MM.1S (cell line): Measurements from ENCODE around the gene SLC35F1.

Source experiments
- EZH2 ChIP-seq: fragments of 300-600 bp; sonication (generic); optimal IDR thresholded peaks from 2 replicates; pipeline ENCODE3; 2017; ENCODE audit warnings: low read depth, mild to moderate bottlenecking, antibody characterized with exemption, low read length, mixed read lengths
- EZH2phosphoT487 ChIP-seq: fragments of 300-600 bp; sonication (generic); IDR thresholded peaks from 2 replicates; pipeline ENCODE4 v1.6.1; 2018; ENCODE audit warnings: antibody characterized with exemption, low read length
- TF ChIP-seq, protein P1 (sequence below): fragments of 300-600 bp; sonication (generic); IDR thresholded peaks from 2 replicates; pipeline ENCODE4 v1.5.1; 2016; ENCODE audit warnings: antibody characterized with exemption, low read length, mixed read lengths

DNA sequence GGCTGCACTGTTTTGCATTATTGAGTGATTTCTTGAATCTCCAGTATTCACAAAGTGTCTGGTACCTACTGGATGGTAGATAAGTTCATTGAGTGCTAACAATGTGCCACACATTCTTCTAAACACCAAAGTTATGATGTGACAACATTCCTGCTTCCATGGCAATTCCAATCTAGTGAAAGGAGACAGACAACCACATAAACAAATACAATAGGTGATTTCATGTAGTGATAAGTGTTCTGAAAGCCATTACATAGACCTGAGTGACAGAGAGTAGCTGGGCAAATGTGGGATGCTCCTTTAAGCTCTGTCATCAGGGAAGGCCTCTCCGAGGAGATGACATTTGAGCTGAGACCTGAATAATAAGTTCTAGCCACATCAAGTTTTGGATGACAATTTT, 295.5 kb downstream of the SLC35F1 start:
- TF ChIP-seq, protein P1, sequence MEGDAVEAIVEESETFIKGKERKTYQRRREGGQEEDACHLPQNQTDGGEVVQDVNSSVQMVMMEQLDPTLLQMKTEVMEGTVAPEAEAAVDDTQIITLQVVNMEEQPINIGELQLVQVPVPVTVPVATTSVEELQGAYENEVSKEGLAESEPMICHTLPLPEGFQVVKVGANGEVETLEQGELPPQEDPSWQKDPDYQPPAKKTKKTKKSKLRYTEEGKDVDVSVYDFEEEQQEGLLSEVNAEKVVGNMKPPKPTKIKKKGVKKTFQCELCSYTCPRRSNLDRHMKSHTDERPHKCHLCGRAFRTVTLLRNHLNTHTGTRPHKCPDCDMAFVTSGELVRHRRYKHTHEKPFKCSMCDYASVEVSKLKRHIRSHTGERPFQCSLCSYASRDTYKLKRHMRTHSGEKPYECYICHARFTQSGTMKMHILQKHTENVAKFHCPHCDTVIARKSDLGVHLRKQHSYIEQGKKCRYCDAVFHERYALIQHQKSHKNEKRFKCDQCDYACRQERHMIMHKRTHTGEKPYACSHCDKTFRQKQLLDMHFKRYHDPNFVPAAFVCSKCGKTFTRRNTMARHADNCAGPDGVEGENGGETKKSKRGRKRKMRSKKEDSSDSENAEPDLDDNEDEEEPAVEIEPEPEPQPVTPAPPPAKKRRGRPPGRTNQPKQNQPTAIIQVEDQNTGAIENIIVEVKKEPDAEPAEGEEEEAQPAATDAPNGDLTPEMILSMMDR = no peak
- TF ChIP-seq EZH2 = no peak
- no peak for TF ChIP-seq EZH2phosphoT487
